GM12892 (cell line): ENCODE data around the gene RHBDL3.

Experiments
- POLR2A ChIP-seq: IDR thresholded peaks from 2 replicates; pipeline ENCODE4 v1.6.1; 2011; ENCODE audit warnings: low read depth, low read length, control low read depth
- POLR2AphosphoS5 ChIP-seq: IDR thresholded peaks from 2 replicates; pipeline ENCODE4 v1.6.1; 2011; ENCODE audit warnings: low read depth, low read length, control low read depth
- TAF1 ChIP-seq: IDR thresholded peaks from 2 replicates; pipeline ENCODE4 v1.6.1; 2011; ENCODE audit warnings: low read depth, mild to moderate bottlenecking, control low read depth, low read length, borderline replicate concordance

GRCh38 chr17:32315171-32315570 is 49.5 kb downstream of the RHBDL3 start:
- TF ChIP-seq POLR2A (no peak), POLR2AphosphoS5 (no peak), TAF1 (no peak)
